WTC11 (cell line): ENCODE data around the gene KDM4C. TPM values are rescaled to one million over a fixed set of nuclear protein-coding genes. Genes with fewer than 3 reads are reported as not detected.

Experiments
- ATAC-seq: fragments of 200-7000 bp; cut with Tn5 transposase; 2 replicates; pipeline ENCODE4 v1.10.0; 2021; ENCODE audit warnings: mild to moderate bottlenecking, moderate library complexity
- CTCF ChIA-PET: fragments of 300-600 bp; sonication (Branson Sonifier 250); formaldehyde crosslinking; loops from one replicate; lab custom pipeline; 2021; ENCODE audit warnings: antibody characterized with exemption; lab: Charles Lee
- POLR2A ChIA-PET: fragments of 350-600 bp; sonication (Branson Sonifier 250); formaldehyde crosslinking; loops from one replicate; lab custom pipeline; 2021; ENCODE audit warnings: antibody characterized with exemption; lab: Charles Lee
- DNase-seq: peaks from one replicate; pipeline ENCODE4 v3.0.0; 2021; ENCODE audit warnings: low spot score
- H3K27ac Mint-ChIP-seq: 2 replicates; pipeline ENCODE4 v1.8.0; 2021; ENCODE audit warnings: mixed read lengths
- H3K27me3 Mint-ChIP-seq: 2 replicates; pipeline ENCODE4 v1.8.0; 2021; ENCODE audit warnings: low read depth, mild to moderate bottlenecking, moderate library complexity, mixed read lengths
- H3K36me3 Mint-ChIP-seq: 2 replicates; pipeline ENCODE4 v1.8.0; 2021; ENCODE audit warnings: mixed read lengths
- H3K4me1 Mint-ChIP-seq: 2 replicates; pipeline ENCODE4 v1.8.0; 2022; ENCODE audit warnings: mixed read lengths
- H3K4me3 Mint-ChIP-seq: 2 replicates; pipeline ENCODE4 v1.8.0; 2021; ENCODE audit warnings: mild to moderate bottlenecking, moderate library complexity, mixed read lengths
- H3K9me3 Mint-ChIP-seq: 2 replicates; pipeline ENCODE4 v1.8.0; 2021; ENCODE audit warnings: mixed read lengths
- AR ChIP-seq: fragments of 250-450 bp; sonication (Bioruptor Pico); IDR thresholded peaks from 2 replicates; pipeline ENCODE4 v1.9.0; 2021; ENCODE audit warnings: mild to moderate bottlenecking
- ATF1 ChIP-seq: sonication (generic); formaldehyde crosslinking; IDR thresholded peaks from 2 replicates; pipeline ENCODE4 v1.8.1; 2023; ENCODE audit warnings: mild to moderate bottlenecking, moderate library complexity, missing genetic modification reagents
- ATF3 ChIP-seq: sonication (generic); formaldehyde crosslinking; conservative IDR thresholded peaks from 2 replicates; pipeline ENCODE4 v1.8.1; 2022; ENCODE audit warnings: mild to moderate bottlenecking, missing genetic modification reagents
- ELF4 ChIP-seq: sonication (generic); formaldehyde crosslinking; IDR thresholded peaks from 2 replicates; pipeline ENCODE4 v1.8.1; 2022; ENCODE audit warnings: low read depth, mild to moderate bottlenecking, moderate library complexity, missing genetic modification reagents
- IRF1 ChIP-seq: sonication (generic); formaldehyde crosslinking; IDR thresholded peaks from 2 replicates; pipeline ENCODE4 v1.8.0; 2023; ENCODE audit warnings: missing genetic modification reagents
- JUN ChIP-seq: sonication (generic); formaldehyde crosslinking; IDR thresholded peaks from 2 replicates; pipeline ENCODE4 v1.8.0; 2023; ENCODE audit warnings: mild to moderate bottlenecking, missing genetic modification reagents
- NFE2L1 ChIP-seq: sonication (generic); formaldehyde crosslinking; IDR thresholded peaks from 2 replicates; pipeline ENCODE4 v1.8.1; 2023; ENCODE audit warnings: missing genetic modification reagents
- NFYB ChIP-seq: sonication (generic); formaldehyde crosslinking; conservative IDR thresholded peaks from 2 replicates; pipeline ENCODE4 v1.8.0; 2022; ENCODE audit warnings: low read depth, missing genetic modification reagents
- NR1H2 ChIP-seq: sonication (generic); formaldehyde crosslinking; IDR thresholded peaks from 2 replicates; pipeline ENCODE4 v1.9.0; 2021; ENCODE audit warnings: mild to moderate bottlenecking, moderate library complexity, missing genetic modification reagents
- PREB ChIP-seq: sonication (generic); formaldehyde crosslinking; IDR thresholded peaks from 2 replicates; pipeline ENCODE4 v1.8.1; 2022; ENCODE audit warnings: mild to moderate bottlenecking, missing genetic modification reagents, moderate library complexity, borderline replicate concordance
- PRRX2 ChIP-seq: fragments of 250-450 bp; sonication (Bioruptor Pico); IDR thresholded peaks from 2 replicates; pipeline ENCODE4 v1.8.0; 2021; ENCODE audit warnings: mild to moderate bottlenecking
- USF2 ChIP-seq: sonication (generic); formaldehyde crosslinking; IDR thresholded peaks from 2 replicates; pipeline ENCODE4 v1.8.1; 2023; ENCODE audit warnings: mild to moderate bottlenecking, missing genetic modification reagents, moderate library complexity
- ZNF121 ChIP-seq: sonication (generic); formaldehyde crosslinking; IDR thresholded peaks from 2 replicates; pipeline ENCODE4 v1.8.0; 2023; ENCODE audit warnings: missing genetic modification reagents
- ZNF219 ChIP-seq: sonication (generic); formaldehyde crosslinking; IDR thresholded peaks from 2 replicates; pipeline ENCODE4 v1.8.0; 2023; ENCODE audit warnings: missing genetic modification reagents, mild to moderate bottlenecking, borderline replicate concordance
- ZNF281 ChIP-seq: sonication (generic); formaldehyde crosslinking; IDR thresholded peaks from 2 replicates; pipeline ENCODE4 v1.8.0; 2023; ENCODE audit warnings: mild to moderate bottlenecking, missing genetic modification reagents
- ZNF416 ChIP-seq: fragments of 250-450 bp; sonication (Bioruptor Pico); IDR thresholded peaks from 2 replicates; pipeline ENCODE4 v1.9.0; 2021; ENCODE audit warnings: mild to moderate bottlenecking, inconsistent platforms
- ZSCAN18 ChIP-seq: fragments of 250-450 bp; sonication (Bioruptor Pico); IDR thresholded peaks from 2 replicates; pipeline ENCODE4 v2.1.2; 2022; ENCODE audit warnings: mild to moderate bottlenecking, moderate library complexity
- total RNA-seq: library from RNA; stranded (reverse); gene quantifications from 3 replicates; pipeline ENCODE4 v1.2.3, GENCODE V29; 2021

The KDM4C gene
- total RNA-seq, 1 experiment from 2014 or later: 29.2 TPM

GRCh38 chr9:6870149-6870548, 112.4 kb downstream of the KDM4C start:
- ATAC-seq (no peak), DNase-seq (no peak)
- Mint-ChIP-seq H3K4me3 (no peak overlapping the region), H3K9me3 (peaks cover 3% of the 10 kb centered on the region), H3K4me1 (peaks cover 64% of the 10 kb centered on the region), H3K27me3 (no peaks in the 10 kb centered on the region), H3K27ac (no peak overlapping the region), H3K36me3 (peaks cover 5% of the 10 kb centered on the region)
- ChIA-PET POLR2A (no interaction called here), CTCF (no interaction called here)
- TF ChIP-seq NFYB (CRISPR knock-in tag) (no peak), ZNF416 (CRISPR knock-in tag) (no peak), AR (no peak), ATF1 (CRISPR knock-in tag) (no peak), PREB (CRISPR knock-in tag) (no peak), ZNF219 (CRISPR knock-in tag) (no peak)
- TF ChIP-seq, all 79 proteins: peak for 0

GRCh38 chr9:6870650-6871477, 113.1 kb downstream of the KDM4C start:
- DNase-seq: no peak
- Mint-ChIP-seq H3K4me1 (peaks cover 72% of the 10 kb centered on the region), H3K9me3 (no peaks in the 10 kb centered on the region), H3K27me3 (no peaks in the 10 kb centered on the region), H3K27ac (peak overlapping the region; percentile 61; the same call in 1 of the 2 replicates), H3K4me3 (no peak overlapping the region), H3K36me3 (0 out of 2 replicates have a peak, but pooled peaks cover 2% of the 10 kb centered on the region)
- TF ChIP-seq NR1H2 (no peak), PRRX2 (no peak), JUN (CRISPR knock-in tag) (no peak), ZNF121 (no peak), ELF4 (no peak), ZSCAN18 (no peak), ATF3 (CRISPR knock-in tag) (no peak), NFE2L1 (CRISPR knock-in tag) (no peak), ATF1 (CRISPR knock-in tag) (no peak), IRF1 (CRISPR knock-in tag) (no peak), ZNF281 (CRISPR knock-in tag) (no peak), USF2 (CRISPR knock-in tag) (no peak)
- CTCF ChIA-PET: no interaction called here
- POLR2A ChIA-PET: no interaction called here
- ATAC-seq: no peak
